ENCODE results near the gene CYP27B1. TPM values are rescaled to one million over a fixed set of nuclear protein-coding genes. Genes with fewer than 3 reads are reported as not detected.

Gene CYP27B1
- polyA plus RNA-seq, 5 donors: 0.99 to 2.5 (median 1.5) TPM

DNA sequence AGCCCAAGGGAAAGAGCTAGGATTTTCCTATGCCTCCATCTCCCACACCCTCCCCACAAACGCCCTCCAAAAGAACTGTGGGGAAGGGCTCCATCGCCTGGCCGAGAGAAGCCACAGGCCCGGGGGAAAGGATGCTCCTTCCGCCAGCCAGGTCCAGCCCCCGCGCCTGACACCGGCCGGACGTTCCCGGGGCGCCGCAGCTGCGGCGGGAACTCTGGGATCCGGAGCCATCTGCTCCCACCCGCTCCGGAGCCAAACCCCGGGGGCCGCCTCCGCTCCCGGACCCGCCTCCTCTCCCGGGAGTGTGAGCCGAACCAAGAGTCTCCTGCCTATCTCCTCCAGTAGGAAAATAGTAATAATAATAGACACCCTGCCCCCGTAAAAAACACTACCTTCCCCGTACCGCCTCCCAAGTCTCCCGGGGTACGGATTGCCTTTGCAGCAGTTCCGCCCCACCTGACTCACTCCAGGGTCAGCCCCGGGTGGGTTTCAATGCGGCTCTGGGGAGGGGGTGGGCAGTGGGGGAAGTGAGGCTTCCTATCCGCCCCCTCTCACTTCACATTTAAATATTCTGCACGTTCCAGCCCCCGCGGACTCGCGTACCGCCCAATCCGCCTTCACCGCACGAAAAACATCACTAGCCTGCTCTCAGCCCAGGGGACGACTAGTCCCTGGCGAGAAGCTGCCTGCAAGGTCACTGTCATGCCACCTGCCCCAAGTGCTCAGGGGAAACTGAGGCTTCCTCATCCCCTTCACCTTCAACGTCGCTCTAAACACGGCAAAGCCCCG is 30.7 kb downstream of the CYP27B1 start:
- no peak for DNase-seq

- DNase-seq: no peak
These were observed 31.6 kb downstream of the CYP27B1 start for GRCh38 chr12:57735198-57735855.

DNA sequence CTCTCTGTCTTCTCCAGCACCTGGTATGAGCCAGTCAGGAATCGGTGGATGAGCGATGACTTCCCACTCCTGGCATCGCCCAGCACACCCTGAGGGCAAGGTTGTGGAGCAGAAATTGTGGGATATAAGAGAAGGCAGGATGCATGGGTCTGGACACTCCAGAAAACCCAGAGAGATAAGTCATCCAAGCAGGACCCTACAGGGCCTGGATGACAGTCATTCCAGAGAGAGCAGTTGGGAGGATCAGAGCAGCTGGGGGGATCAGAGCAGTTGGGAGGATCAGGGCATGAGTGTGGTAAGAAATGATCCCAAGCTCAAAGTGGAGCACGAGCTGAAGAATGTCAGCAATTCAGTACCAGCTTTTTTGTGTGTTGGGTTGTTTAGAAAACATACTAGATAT is 32.3 kb downstream of the CYP27B1 start:
- DNase-seq: no peak

- DNase-seq: no peak
These were observed 33.0 kb downstream of the CYP27B1 start for GRCh38 chr12:57733928-57734327.

DNA sequence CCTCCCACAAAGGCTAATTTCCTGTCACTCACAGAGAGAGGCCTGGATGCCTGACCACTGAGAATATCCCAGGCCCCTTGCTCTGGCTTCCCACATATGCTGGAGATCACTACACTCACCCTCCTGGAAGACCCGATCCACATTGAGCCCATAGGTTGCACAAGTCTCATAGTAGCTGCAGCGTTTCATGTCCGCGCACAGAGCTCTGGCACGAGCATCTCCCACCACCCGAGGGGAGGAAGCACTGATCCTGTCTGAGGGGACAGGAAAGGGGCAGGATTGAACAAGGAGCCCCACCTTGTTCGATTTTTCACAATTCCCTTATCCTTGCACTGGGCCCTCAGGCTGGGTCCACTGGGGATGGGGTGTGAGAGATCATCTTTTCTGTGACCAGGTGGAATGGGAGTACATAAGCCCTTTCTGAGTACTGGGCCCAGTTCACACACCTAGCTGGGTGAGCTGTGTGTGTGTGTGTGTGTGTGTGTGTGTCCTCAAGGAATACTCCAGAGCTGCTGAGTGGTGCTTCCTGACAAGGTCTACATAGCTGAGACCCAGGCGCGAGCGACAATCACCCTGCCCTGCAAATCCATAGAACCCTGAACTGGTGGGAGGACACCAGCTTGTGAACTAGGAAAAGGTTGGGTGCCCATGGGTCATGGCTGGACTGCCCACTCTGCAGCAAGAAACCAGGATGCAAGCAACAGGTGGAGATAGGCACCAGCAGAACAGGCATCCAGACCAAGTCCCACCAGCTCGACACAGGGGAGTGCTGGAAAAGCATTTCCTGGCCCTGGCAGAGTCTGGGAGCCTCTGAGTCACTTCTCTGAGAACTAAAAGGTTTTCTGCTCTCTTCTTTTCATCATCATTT is 33.9 kb downstream of the CYP27B1 start:
- DNase-seq: no peak

GRCh38 chr12:57732270-57732669 is 34.6 kb downstream of the CYP27B1 start:
- DNase-seq: no peak

DNA sequence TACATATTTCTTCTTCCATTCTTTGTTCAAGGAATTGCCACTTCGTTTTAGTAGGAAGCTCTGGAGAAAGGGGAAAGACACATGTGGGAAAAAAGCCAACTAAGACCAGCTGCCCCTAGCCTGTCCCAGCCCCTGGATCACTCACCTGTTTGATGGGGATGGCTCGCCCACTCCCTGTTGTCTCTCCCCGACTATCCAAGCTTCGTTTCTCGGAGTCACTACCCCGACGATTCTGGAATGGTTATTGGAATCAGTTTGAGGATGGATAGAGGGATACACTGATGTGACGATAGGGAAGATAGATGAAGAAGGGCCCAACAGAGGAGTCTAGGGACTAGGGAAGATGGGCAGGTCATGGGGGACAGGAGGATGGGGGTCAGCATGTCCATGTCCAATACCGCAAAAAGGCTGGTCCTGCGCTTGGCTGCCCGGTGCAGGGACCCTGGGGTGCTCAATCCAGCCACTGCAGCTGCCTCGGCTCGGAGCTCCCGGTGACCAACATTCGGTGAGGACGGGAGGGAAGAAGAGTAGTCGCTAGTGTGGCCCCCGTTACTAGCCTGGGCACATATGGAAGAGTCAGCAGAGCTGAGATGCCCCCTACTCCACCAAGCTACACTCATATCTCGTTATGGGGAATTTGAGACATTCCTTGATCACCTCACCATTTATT is 35.3 kb downstream of the CYP27B1 start:
- no peak for DNase-seq

DNA sequence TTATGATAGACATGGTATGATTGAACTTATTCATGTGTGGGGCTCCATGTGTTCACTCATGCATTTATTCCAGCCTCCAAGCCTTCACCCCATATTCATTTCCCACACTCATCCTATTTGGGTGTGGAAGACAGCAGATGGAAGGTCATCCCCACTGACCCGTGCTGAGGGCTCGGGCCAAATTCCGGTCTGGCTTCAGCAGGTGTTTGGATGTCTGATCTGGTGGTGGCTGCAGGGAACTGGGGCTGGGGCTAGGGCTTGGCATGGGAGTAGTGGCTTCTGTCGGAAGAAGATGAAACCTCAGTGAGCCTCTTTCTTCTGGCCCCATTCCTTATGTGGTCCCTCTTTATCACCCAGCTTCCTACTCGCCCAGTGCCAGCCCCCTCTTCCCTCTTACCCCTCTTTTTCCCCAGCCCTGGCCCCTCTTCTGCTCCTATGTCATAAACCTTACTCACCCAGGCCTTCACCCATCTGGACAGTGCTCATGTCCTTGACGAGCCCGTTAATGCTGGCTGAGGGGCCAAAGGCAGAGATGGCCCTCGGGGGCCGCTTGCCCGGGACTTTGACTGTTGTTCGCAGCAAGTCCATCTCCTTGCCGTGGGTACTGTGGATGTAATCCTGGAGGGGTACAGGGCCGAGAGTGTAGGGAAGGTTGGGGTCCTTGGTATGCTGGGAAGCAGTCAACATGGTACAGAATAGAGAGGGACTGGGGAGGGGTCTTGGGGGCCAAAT is 36.4 kb downstream of the CYP27B1 start:
- no peak for DNase-seq

- DNase-seq: no peak
These were observed 37.5 kb downstream of the CYP27B1 start for GRCh38 chr12:57729321-57729844.

GRCh38 chr12:57727758-57728395 is 39.0 kb downstream of the CYP27B1 start:
- DNase-seq: no peak

DNA sequence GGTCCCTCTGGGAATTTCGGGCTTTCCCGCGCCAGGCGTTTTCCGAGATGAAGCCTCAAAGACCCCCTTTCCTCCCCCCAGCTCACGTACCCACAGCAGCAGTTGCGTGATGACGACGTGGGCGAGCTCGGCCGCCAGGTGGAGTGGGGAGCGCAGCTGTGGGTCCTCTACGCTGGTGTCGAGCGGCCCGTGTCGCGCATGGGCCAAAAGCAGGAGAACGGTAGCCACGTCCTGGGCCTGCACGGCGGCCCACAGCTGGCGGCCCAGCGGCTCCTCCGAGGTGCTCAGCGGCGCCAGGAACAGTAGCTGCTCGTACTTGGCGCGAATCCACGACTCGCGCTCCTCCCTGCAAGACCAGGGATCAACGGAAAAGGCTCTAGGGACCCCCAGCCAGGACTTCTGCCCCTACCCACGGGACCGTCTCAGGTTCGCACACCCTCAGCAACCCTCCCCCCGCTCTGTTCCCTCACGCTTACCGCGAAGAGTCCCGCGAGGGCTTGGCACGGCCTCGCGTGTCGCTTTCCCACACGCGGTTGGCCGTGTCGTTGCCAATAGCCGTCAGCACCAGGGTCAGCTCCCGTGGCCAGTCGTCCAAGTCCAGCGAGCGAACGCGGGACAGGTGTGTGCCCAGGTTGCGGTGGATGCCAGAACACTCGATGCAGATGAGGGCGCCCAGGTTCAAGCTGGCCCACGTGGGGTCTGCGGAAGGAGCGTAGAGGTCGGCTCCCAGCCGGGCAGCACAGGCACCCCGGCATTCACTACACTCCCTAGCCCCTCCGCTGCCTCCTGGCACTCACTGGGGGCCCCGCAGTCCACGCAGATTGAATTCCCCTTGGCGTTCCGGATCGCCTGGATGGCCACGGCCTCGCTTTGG is 39.8 kb downstream of the CYP27B1 start:
- DNase-seq: peak in 1 of 2 donors; percentile 47

DNA sequence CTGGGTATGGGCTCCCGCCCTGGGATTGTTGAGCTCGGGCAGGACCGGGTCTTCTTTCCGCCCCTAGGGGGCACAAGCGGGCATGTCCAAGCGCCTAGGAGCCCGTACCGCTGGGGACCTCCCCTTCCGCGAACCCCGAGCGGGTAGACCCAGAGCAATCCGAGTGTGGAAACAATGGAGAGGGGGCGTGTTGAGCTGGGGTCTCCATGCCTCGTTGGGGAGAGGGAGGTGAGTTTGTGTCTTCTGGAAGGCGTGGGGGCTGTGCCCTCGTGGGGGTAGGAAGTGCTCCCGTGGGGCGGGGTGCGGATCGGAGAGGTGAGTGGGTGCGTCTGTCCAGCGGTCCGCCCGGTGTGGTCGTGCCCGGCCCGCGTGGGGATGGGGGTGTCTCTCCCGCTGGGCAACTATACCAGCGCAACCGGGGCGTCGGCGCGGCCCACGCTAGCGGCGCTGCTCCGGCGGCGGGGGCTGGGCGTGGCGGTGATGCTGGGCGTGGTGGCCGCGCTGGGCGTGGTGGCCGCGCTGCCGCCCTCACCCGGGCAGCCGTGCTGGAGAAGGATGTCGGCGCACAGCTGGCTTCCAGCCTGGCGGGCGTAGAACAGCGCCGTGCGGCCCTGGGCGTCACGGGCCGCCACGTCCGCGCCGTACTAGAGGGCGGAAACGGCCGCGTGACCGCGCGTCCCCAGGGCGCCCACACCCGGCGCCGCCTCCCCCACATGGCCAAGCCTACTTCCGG is 40.6 kb downstream of the CYP27B1 start:
- DNase-seq: peak; percentile 54 to 67

DNA sequence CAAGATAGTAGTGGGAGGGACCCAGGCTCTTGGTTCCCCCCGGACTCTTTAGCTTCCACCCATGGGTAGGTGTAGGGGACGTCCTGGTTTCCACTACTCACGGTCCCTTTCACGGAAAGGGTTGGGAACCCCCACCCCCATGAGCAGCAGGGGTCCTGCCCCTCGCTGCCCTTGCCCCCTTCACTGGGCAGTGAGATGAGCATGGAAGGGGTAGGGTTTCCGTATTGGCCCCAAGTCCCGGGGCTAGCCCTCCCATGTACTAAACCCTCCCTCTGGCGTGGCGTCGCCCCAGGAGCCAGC is 41.1 kb downstream of the CYP27B1 start:
- DNase-seq: no peak

GRCh38 chr12:57724936-57725740 is 41.7 kb downstream of the CYP27B1 start:
- no peak for DNase-seq

- DNase-seq: no peak
These were observed 42.6 kb downstream of the CYP27B1 start for GRCh38 chr12:57724003-57724935.

DNA sequence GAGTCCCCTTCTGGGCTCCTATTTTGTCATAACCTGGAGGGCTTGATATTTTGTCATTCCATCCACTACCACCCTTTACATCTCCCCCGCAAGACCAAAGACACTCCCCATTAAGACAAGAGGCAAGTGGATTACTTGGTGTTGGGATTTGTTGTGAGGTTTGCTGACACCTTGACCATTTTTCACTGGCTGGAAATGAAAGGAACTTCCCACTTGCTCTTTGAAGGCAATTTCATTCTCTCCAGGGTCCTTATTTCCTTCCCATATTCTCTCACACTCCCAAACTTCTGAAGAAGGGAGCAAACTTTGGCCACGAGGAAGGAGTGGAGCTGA is 43.3 kb downstream of the CYP27B1 start:
- no peak for DNase-seq

Measured in right lung (tissue), 5 donors.